HepG2 (cell line): Measurements from ENCODE around the gene GPR6. TPM values are rescaled to one million over a fixed set of nuclear protein-coding genes. Genes with fewer than 3 reads are reported as not detected.
A peak's percentile ranks its signal among the peaks of the same experiment; 100 is the strongest.

Experiments used
- ATAC-seq: fragments of 200-7000 bp; cut with Tn5 transposase; 3 replicates; pipeline ENCODE4 v1.9.1; 2020; ENCODE audit warnings: mild to moderate bottlenecking, moderate library complexity
- BruUV-seq: library from RNA; stranded (reverse); fragments of 400-500 nt; replicated peaks from 2 replicates; lab custom pipeline; 2021; lab: Mats Ljungman, UMichigan
- CTCF ChIA-PET: fragments of 300-600 bp; formaldehyde crosslinking; extraction: SDS; loops from one replicate; lab custom pipeline; 2021; ENCODE audit warnings: low total read pairs, inconsistent platforms, low intra/inter-chr PET ratio; lab: Yijun Ruan, JAX
- POLR2A ChIA-PET: fragments of 350-600 bp; sonication (Branson Sonifier 250); formaldehyde crosslinking; loops from one replicate; lab custom pipeline; 2020; ENCODE audit warnings: antibody characterized with exemption, inconsistent platforms; lab: Yijun Ruan, JAX
- DNase-seq: peaks from one replicate; pipeline ENCODE4 v3.0.0-alpha.2; 2015; ENCODE audit warnings: low spot score
- FAIRE-seq: peaks from 3 replicates; lab custom pipeline; 2011; peaks lifted over from hg19 to GRCh38; lab: Jason Lieb, UNC
- H2AFZ ChIP-seq: one replicate; pipeline ENCODE4 v1.6.1; 2011; ENCODE audit warnings: low read length, inconsistent platforms
- H3K27ac ChIP-seq: fragments of 300-600 bp; 3 replicates; pipeline ENCODE4 v1.8.0; 2011; ENCODE audit warnings: mixed run types, mild to moderate bottlenecking, mixed read lengths, low read length, inconsistent platforms; ENCODE audit not compliant: insufficient read depth; ENCODE audit errors: extremely low read length
- H3K27me3 ChIP-seq, 2 experiments: fragments of 200-600 bp in 1 of 2; 2 replicates in 1 of 2; 3 replicates in 1 of 2; pipeline versions ENCODE4 v1.6.0 to v1.8.0; 2011; ENCODE audit warnings: low read length in 2 of 2, mild to moderate bottlenecking in 2 of 2, moderate library complexity in 2 of 2, inconsistent platforms in 1 of 2; ENCODE audit not compliant: insufficient read depth in 2 of 2, control insufficient read depth in 1 of 2
- H3K36me3 ChIP-seq, 2 experiments: fragments of 200-600 bp in 1 of 2; replicated peaks in 1 of 2; 2 replicates in 1 of 2; 3 replicates in 1 of 2; pipeline versions ENCODE4 v1.5.1 to v1.8.0; 2011; ENCODE audit warnings: low read length in 2 of 2, inconsistent platforms in 1 of 2; ENCODE audit not compliant: insufficient read depth in 2 of 2, control insufficient read depth in 1 of 2
- H3K4me1 ChIP-seq: 2 replicates; pipeline ENCODE4 v1.5.1; 2012; ENCODE audit warnings: low read length, inconsistent platforms; ENCODE audit not compliant: insufficient read depth
- H3K4me2 ChIP-seq: 2 replicates; pipeline ENCODE4 v1.6.0; 2011; ENCODE audit warnings: low read depth, low read length, inconsistent platforms
- H3K4me3 ChIP-seq, 3 experiments: fragments of 200-600 bp in 1 of 3; sonication (generic), shearing (Covaris generic) in 1 of 3; replicated peaks in 1 of 3; 2 replicates each; pipeline ENCODE4 v1.5.1; 2011 to 2016; ENCODE audit warnings: low read length in 3 of 3, inconsistent platforms in 2 of 3, low read depth in 2 of 3, mild to moderate bottlenecking in 2 of 3, control low read depth in 1 of 3, mixed read lengths in 1 of 3; ENCODE audit not compliant: insufficient read depth in 1 of 3
- H3K79me2 ChIP-seq: one replicate; pipeline ENCODE4 v1.6.1; 2011; ENCODE audit warnings: low read length, inconsistent platforms; ENCODE audit not compliant: insufficient read depth
- H3K9ac ChIP-seq: 2 replicates; pipeline ENCODE4 v1.6.0; 2011; ENCODE audit warnings: mild to moderate bottlenecking, low read depth, low read length, inconsistent platforms; ENCODE audit not compliant: insufficient read depth
- H3K9me3 ChIP-seq: 2 replicates; pipeline ENCODE4 v1.5.1; 2012; ENCODE audit warnings: mild to moderate bottlenecking, low read length
- H4K20me1 ChIP-seq: 2 replicates; pipeline ENCODE4 v1.6.0; 2011; ENCODE audit warnings: inconsistent platforms, mild to moderate bottlenecking, low read length, moderate library complexity; ENCODE audit not compliant: insufficient read depth
- CREB1 ChIP-seq, 2 experiments: fragments of 450-650 bp in 1 of 2; IDR thresholded peaks; 2 replicates each; pipeline ENCODE4 v1.6.1; 2016 to 2017; ENCODE audit warnings: control low read depth in 1 of 2, mild to moderate bottlenecking in 1 of 2, missing compliant biosample characterization in 1 of 2, missing genetic modification characterization in 1 of 2
- FOSL2 ChIP-seq: sonication (generic); formaldehyde crosslinking; IDR thresholded peaks from 2 replicates; pipeline ENCODE4 v1.4.0; 2020; ENCODE audit warnings: missing genetic modification reagents
- NBN ChIP-seq: fragments of 450-650 bp; conservative IDR thresholded peaks from 2 replicates; pipeline ENCODE4 v1.6.1; 2017
- SIX4 ChIP-seq: sonication (generic); formaldehyde crosslinking; IDR thresholded peaks from 2 replicates; pipeline ENCODE4 v1.4.0; 2020; ENCODE audit warnings: missing genetic modification reagents
- WGBS: methylation state at CpG from one replicate; pipeline ENCODE4 v1.1.6; 2017; ENCODE audit warnings: low lambda C conversion rate; 5-methylcytosine and 5-hydroxymethylcytosine counted together
- in situ Hi-C: cut with HindIII; loops from 2 replicates; pipeline ENCODE4 v1.10.0; 2017; ENCODE audit warnings: low pct_unique_long_range_greater_than_20kb; ENCODE audit not compliant: extremely low pct_ligation_motif_present
- intact Hi-C: fragments of 100-400 bp; cut with micrococcal nuclease; formaldehyde crosslinking; loops from one replicate; pipeline ENCODE4 v1.10.0; 2022; ENCODE audit not compliant: unreplicated experiment
- polyA plus RNA-seq, 8 experiments: library from polyadenylated mRNA; depleted of rRNA in 3 of 8; stranded (reverse) in 7 of 8; unstranded in 1 of 8; fragments of >200 nt; fragmentation: Illumina TruSeq in 4 of 8; extraction: Trizol in 4 of 8; gene quantifications; 2 replicates each; pipeline versions ENCODE4 v1.2.1 to v1.2.3, GENCODE V29; 2011 to 2016; ENCODE audit warnings: low read depth in 4 of 8, missing spikeins in 1 of 8, mixed read lengths in 1 of 8; ENCODE audit not compliant: insufficient read depth in 1 of 8
- total RNA-seq, 5 experiments: library from RNA; depleted of rRNA; stranded (reverse); fragments of >200 nt; fragmentation: Illumina TruSeq; extraction: Trizol; gene quantifications; 2 replicates each; pipeline ENCODE4 v1.2.3, GENCODE V29; 2016; ENCODE audit warnings: low read depth in 1 of 5

The GPR6 gene
- total and polyA plus RNA-seq, 2 of the 13 experiments (the other 11 are each of a cell fraction or from before 2014, with no cell fraction given): not detected

DNA sequence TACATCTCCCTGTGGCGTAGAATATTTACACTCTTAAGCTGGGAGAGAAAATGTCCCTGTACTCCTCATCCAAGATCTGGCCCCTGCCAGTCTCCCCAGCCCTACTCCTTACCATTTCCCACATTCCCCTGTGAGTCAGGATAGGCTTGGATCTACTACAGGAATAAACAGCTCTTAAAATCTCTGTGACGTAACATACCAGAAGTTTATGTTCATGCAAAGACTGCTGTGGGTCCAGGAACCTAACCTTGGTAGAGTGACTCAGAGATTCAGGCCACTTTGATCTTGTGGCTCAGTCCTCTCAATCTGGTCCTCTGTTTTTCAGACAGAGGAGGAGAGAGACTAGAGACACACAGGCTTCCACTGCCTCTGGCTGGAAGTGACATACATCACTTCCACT lies 38.5 kb upstream of the GPR6 start:
- no peaks in the 10 kb centered on the region for H4K20me1 ChIP-seq
- H3K4me3 ChIP-seq: no peak overlapping the region
- no peaks in the 10 kb centered on the region for H3K4me1 ChIP-seq
- TF ChIP-seq CREB1 (IDR thresholded peaks at IDR 0.05) (peak; percentile 81), CREB1 (CRISPR knock-in tag; IDR thresholded peaks at IDR 0.05) (no peak), NBN (no peak)
- H3K27me3 ChIP-seq: peaks cover 2 to 11% of the 10 kb centered on the region in 2 experiments; a peak in 2 of 5 replicates
- H3K9me3 ChIP-seq: no peaks in the 10 kb centered on the region
- no peaks in the 10 kb centered on the region for H3K36me3 ChIP-seq
- in situ Hi-C loops (no loop called here), intact Hi-C loops (loop anchor here (5.0 kb wide), 1 partner anchor 88 kb away; no protein-coding TSS in a partner anchor)
- no TSS peak for BruUV-seq
- FAIRE-seq: no peak
- H3K79me2 ChIP-seq: no peaks in the 10 kb centered on the region
- no peak overlapping the region for H3K4me2 ChIP-seq
- no peak overlapping the region for H3K9ac ChIP-seq
- DNase-seq: peak; percentile 9
- ATAC-seq: no peak
- H3K27ac ChIP-seq: no peak overlapping the region
- WGBS: 10% methylated on average over 2 of the region's 2 CpGs
- ChIA-PET POLR2A (no interaction called here), CTCF (no interaction called here)
- H2AFZ ChIP-seq: no peak overlapping the region

DNA sequence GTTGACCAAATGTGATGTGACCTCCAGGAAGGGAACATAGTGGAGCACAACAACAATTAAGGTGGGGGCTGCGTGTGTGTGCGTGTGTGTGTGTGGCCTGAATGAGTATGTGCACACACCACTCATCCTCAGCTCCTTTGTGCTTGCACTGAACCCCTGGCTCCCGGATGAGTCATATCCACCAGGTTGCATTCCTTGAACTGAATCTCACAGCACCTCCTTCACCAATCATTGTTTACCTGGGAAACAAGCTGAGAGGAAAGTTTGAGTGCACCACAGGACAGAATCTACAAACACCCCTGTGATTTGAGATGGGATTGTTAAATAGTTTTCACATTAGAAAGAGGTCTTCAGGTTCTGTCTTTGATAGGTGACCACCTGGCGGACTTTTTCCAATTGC lies 33.7 kb upstream of the GPR6 start:
- ChIA-PET POLR2A (no interaction called here), CTCF (no interaction called here)
- Histone ChIP-seq H3K27me3 (peaks cover 0 to 10% of the 10 kb centered on the region in 2 experiments; a peak in 2 of 5 replicates), H4K20me1 (no peaks in the 10 kb centered on the region), H3K4me2 (no peak overlapping the region), H3K4me1 (no peaks in the 10 kb centered on the region), H3K27ac (no peak overlapping the region), H3K79me2 (no peaks in the 10 kb centered on the region), H3K36me3 (no peaks in the 10 kb centered on the region), H3K9me3 (no peaks in the 10 kb centered on the region), H2AFZ (no peak overlapping the region), H3K9ac (no peak overlapping the region), H3K4me3 (no peak overlapping the region)
- 10% methylated on average over 2 of the region's 4 CpGs for WGBS
- FAIRE-seq: no peak
- ATAC-seq: no peak
- intact Hi-C loops: no loop called here
- no TSS peak for BruUV-seq
- peak; percentile 34; the same call in 1 of the 2 replicates for TF ChIP-seq FOSL2 (CRISPR knock-in tag)
- TF ChIP-seq SIX4: no peak
- in situ Hi-C loops: no loop called here
- peak; percentile 4 for DNase-seq
